GM12891 (cell line): ENCODE measurements around the gene ASMTL.

ENCODE experiments used
- PAX5 ChIP-seq: IDR thresholded peaks from 2 replicates; pipeline ENCODE4 v1.6.1; 2011; ENCODE audit warnings: low read length, moderate library complexity, mild to moderate bottlenecking; ENCODE audit not compliant: insufficient read depth, severe bottlenecking
- POLR2A ChIP-seq: IDR thresholded peaks from 2 replicates; pipeline ENCODE4 v1.6.1; 2011; ENCODE audit warnings: low read depth, low read length, control low read depth
- POLR2AphosphoS5 ChIP-seq: IDR thresholded peaks from 2 replicates; pipeline ENCODE4 v1.6.1; 2011; ENCODE audit warnings: low read depth, low read length, control low read depth
- SPI1 ChIP-seq: IDR thresholded peaks from 2 replicates; pipeline ENCODE4 v1.6.1; 2011; ENCODE audit warnings: low read depth, low read length, control low read depth
- TAF1 ChIP-seq: IDR thresholded peaks from 2 replicates; pipeline ENCODE4 v1.6.1; 2011; ENCODE audit warnings: low read depth, low read length, control low read depth

DNA sequence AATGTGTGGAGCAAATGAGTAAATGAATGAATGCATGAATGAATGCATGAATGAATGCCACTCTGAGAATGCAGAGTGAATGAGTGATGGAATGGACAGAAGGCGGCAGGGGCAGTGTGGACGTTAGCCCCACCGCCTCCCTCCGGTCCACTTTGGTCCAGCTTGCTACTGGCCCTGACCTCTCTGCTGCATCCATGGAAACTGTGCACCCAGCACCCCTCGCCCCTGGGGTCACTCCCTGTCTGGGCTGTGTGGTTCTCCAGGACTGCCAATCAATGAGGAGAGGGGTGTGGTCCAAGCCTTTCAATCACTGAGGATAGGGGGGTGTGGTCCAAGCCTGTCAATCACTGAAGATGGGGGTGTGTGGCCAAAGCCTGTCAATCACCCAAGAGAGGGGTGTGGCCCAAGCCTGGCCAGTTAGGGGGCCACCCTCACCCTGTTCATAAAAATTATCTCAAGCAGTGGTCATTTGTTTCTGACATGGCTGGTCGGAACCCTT, 39.2 kb upstream of the ASMTL start:
- TF ChIP-seq TAF1 (no peak), POLR2AphosphoS5 (no peak), POLR2A (no peak; the same call in 1 of the 2 replicates), PAX5 (no peak), SPI1 (no peak)
